ENCODE measurements around the gene KIF1A. TPM values are rescaled to one million over a fixed set of nuclear protein-coding genes. Genes with fewer than 3 reads are reported as not detected.

The KIF1A gene
- total RNA-seq, 1 donor from 2014 or later, result 2.0 TPM

DNA sequence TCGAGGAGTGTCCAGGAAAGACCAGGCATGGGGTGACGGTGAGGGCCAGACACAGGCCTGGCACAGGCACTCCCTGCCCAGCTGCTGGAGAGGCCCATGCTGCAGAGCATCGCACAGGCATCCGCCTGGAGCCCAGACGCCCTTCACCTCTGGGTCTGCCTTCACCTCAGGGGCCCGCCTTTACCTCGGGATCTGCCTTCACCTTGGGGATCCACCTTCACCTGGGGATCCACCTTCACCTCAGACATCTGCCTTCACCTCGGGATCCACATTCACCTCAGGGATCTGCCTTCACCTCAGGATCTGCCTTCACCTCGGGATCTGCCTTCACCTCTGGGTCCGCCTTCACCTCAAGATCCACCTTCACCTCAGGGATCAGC, 7.7 kb downstream of the KIF1A start:
- Histone ChIP-seq H3K4me3 (no peak overlapping the region), H3K4me1 (no peaks in the 10 kb centered on the region), H3K27me3 (ENCODE audit: low read depth) (peaks cover 56% of the 10 kb centered on the region), H3K27ac (replicated peaks) (no peak overlapping the region), H3K36me3 (no peaks in the 10 kb centered on the region), H3K9me3 (replicated peaks) (peaks cover 22% of the 10 kb centered on the region)
- no peak for DNase-seq
- TF ChIP-seq, protein P1, sequence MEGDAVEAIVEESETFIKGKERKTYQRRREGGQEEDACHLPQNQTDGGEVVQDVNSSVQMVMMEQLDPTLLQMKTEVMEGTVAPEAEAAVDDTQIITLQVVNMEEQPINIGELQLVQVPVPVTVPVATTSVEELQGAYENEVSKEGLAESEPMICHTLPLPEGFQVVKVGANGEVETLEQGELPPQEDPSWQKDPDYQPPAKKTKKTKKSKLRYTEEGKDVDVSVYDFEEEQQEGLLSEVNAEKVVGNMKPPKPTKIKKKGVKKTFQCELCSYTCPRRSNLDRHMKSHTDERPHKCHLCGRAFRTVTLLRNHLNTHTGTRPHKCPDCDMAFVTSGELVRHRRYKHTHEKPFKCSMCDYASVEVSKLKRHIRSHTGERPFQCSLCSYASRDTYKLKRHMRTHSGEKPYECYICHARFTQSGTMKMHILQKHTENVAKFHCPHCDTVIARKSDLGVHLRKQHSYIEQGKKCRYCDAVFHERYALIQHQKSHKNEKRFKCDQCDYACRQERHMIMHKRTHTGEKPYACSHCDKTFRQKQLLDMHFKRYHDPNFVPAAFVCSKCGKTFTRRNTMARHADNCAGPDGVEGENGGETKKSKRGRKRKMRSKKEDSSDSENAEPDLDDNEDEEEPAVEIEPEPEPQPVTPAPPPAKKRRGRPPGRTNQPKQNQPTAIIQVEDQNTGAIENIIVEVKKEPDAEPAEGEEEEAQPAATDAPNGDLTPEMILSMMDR (IDR thresholded peaks at IDR 0.05; ENCODE audit: borderline replicate concordance), result no peak
- intact Hi-C loops (cut with micrococcal nuclease), result no loop called here

GRCh38 chr2:240811346-240812300, 8.4 kb downstream of the KIF1A start:
- no peaks in the 10 kb centered on the region for H3K4me1 ChIP-seq
- TF ChIP-seq, protein P1 (IDR thresholded peaks at IDR 0.05; ENCODE audit: borderline replicate concordance), result no peak
- H3K4me3 ChIP-seq, result no peak overlapping the region
- no peaks in the 10 kb centered on the region for H3K36me3 ChIP-seq
- peak; percentile 7 for DNase-seq
- H3K27ac ChIP-seq (replicated peaks), result no peak overlapping the region
- intact Hi-C loops (cut with micrococcal nuclease), result no loop called here
- H3K9me3 ChIP-seq (replicated peaks), result peaks cover 23% of the 10 kb centered on the region
- H3K27me3 ChIP-seq (ENCODE audit: low read depth), result peaks cover 49% of the 10 kb centered on the region

GRCh38 chr2:240810621-240811020, 9.4 kb downstream of the KIF1A start:
- intact Hi-C loops (cut with micrococcal nuclease), result no loop called here

GRCh38 chr2:240810199-240810598, 9.8 kb downstream of the KIF1A start:
- intact Hi-C loops (cut with micrococcal nuclease), result no loop called here
- H3K36me3 ChIP-seq, result no peaks in the 10 kb centered on the region
- no peak overlapping the region for H3K27ac ChIP-seq (replicated peaks)
- TF ChIP-seq, protein P1 (IDR thresholded peaks at IDR 0.05; ENCODE audit: borderline replicate concordance), result no peak
- H3K27me3 ChIP-seq (ENCODE audit: low read depth), result peaks cover 44% of the 10 kb centered on the region
- peaks cover 32% of the 10 kb centered on the region for H3K9me3 ChIP-seq (replicated peaks)
- no peak for DNase-seq
- no peaks in the 10 kb centered on the region for H3K4me1 ChIP-seq
- no peak overlapping the region for H3K4me3 ChIP-seq

More at GRCh38 chr2:240810621-240811020, 9.4 kb downstream of the KIF1A start:
- Histone ChIP-seq H3K4me1 (no peaks in the 10 kb centered on the region), H3K4me3 (no peak overlapping the region), H3K27ac (replicated peaks) (no peak overlapping the region), H3K27me3 (ENCODE audit: low read depth) (peaks cover 48% of the 10 kb centered on the region), H3K36me3 (no peaks in the 10 kb centered on the region), H3K9me3 (replicated peaks) (peaks cover 32% of the 10 kb centered on the region)
- TF ChIP-seq, protein P1 (IDR thresholded peaks at IDR 0.05; ENCODE audit: borderline replicate concordance), result no peak
- DNase-seq, result peak; percentile 5

DNA sequence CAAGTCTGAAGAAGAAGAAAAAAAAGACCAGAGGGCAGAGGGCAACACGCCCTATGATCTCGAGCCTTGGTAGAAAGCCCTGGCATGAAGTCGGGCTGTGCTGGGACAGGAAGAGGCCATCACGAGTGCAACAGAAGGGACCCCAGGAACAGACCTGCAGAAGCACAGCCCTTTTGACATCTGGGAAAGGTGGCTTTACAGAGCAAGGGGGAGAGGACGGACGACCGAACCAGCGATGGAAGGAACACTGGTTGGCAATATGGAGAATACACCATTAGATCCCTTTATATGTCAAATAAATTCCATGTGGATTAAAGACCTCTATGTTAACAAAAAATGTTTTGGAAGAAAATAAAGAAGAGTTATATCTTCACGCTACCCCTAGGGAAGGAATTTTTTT, 10.7 kb downstream of the KIF1A start:
- H3K27me3 ChIP-seq (ENCODE audit: low read depth), result peaks cover 38% of the 10 kb centered on the region
- intact Hi-C loops (cut with micrococcal nuclease), result no loop called here
- H3K9me3 ChIP-seq (replicated peaks), result peaks cover 23% of the 10 kb centered on the region
- DNase-seq, result no peak
- H3K4me1 ChIP-seq, result no peaks in the 10 kb centered on the region
- no peak overlapping the region for H3K27ac ChIP-seq (replicated peaks)
- TF ChIP-seq, protein P1 (IDR thresholded peaks at IDR 0.05; ENCODE audit: borderline replicate concordance), result no peak
- no peak overlapping the region for H3K4me3 ChIP-seq
- H3K36me3 ChIP-seq, result no peaks in the 10 kb centered on the region

All from left ventricle myocardium inferior (tissue), 1 donor.